ENCODE measurements around the gene ANGEL1. TPM values are rescaled to one million over a fixed set of nuclear protein-coding genes. Genes with fewer than 3 reads are reported as not detected.

ANGEL1 gene
- total and polyA plus RNA-seq, 2 experiments from 2014 or later = 11.0 to 15.3 TPM

- no peak for DNase-seq (ENCODE audit: low spot score)
- H3K4me1 ChIP-seq (ENCODE audit: insufficient read depth) = no peaks in the 10 kb centered on the region
- no peaks in the 10 kb centered on the region for H3K27me3 ChIP-seq
- H3K27ac ChIP-seq = no peak overlapping the region
- no peaks in the 10 kb centered on the region for H4K20me1 ChIP-seq (ENCODE audit: insufficient read depth, poor library complexity, severe bottlenecking)
- H3K4me2 ChIP-seq = no peak overlapping the region
- H3K9me2 ChIP-seq (replicated peaks; ENCODE audit: insufficient read depth) = no peaks in the 10 kb centered on the region
- H3K36me3 ChIP-seq (replicated peaks; ENCODE audit: insufficient read depth, low read depth) = no peaks in the 10 kb centered on the region
- H3K9me3 ChIP-seq (ENCODE audit: low read depth) = no peaks in the 10 kb centered on the region
- TF ChIP-seq EZH2 (IDR thresholded peaks at IDR 0.05; ENCODE audit: borderline replicate concordance) (no peak), EZH2phosphoT487 (IDR thresholded peaks at IDR 0.05; ENCODE audit: low read depth, severe bottlenecking, unreplicated experiment) (no peak)
- TF ChIP-seq, protein P1, sequence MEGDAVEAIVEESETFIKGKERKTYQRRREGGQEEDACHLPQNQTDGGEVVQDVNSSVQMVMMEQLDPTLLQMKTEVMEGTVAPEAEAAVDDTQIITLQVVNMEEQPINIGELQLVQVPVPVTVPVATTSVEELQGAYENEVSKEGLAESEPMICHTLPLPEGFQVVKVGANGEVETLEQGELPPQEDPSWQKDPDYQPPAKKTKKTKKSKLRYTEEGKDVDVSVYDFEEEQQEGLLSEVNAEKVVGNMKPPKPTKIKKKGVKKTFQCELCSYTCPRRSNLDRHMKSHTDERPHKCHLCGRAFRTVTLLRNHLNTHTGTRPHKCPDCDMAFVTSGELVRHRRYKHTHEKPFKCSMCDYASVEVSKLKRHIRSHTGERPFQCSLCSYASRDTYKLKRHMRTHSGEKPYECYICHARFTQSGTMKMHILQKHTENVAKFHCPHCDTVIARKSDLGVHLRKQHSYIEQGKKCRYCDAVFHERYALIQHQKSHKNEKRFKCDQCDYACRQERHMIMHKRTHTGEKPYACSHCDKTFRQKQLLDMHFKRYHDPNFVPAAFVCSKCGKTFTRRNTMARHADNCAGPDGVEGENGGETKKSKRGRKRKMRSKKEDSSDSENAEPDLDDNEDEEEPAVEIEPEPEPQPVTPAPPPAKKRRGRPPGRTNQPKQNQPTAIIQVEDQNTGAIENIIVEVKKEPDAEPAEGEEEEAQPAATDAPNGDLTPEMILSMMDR (IDR thresholded peaks at IDR 0.05; ENCODE audit: poor library complexity) = no peak
- no peak overlapping the region for H2AFZ ChIP-seq
- 87% methylated on average over 11 of the region's 11 CpGs for WGBS (ENCODE audit: low lambda C conversion rate, missing lambda C conversion rate)
- no peak overlapping the region for H3K4me3 ChIP-seq
- H3K79me2 ChIP-seq = no peaks in the 10 kb centered on the region
Measured at GRCh38 chr14:76780875-76781647, 31.6 kb downstream of the ANGEL1 start.

- H3K9me3 ChIP-seq (ENCODE audit: low read depth) = no peaks in the 10 kb centered on the region
- no peak overlapping the region for H3K4me2 ChIP-seq
- no peaks in the 10 kb centered on the region for H3K4me1 ChIP-seq (ENCODE audit: insufficient read depth)
- no peak overlapping the region for H3K4me3 ChIP-seq
- H2AFZ ChIP-seq = no peak overlapping the region
- no peak for TF ChIP-seq EZH2 (IDR thresholded peaks at IDR 0.05; ENCODE audit: borderline replicate concordance)
- TF ChIP-seq, protein P1 (IDR thresholded peaks at IDR 0.05; ENCODE audit: poor library complexity) = no peak
- TF ChIP-seq EZH2phosphoT487 (IDR thresholded peaks at IDR 0.05; ENCODE audit: low read depth, severe bottlenecking, unreplicated experiment) = no peak
- H3K36me3 ChIP-seq (replicated peaks; ENCODE audit: insufficient read depth, low read depth) = no peaks in the 10 kb centered on the region
- 64% methylated on average over 5 of the region's 5 CpGs for WGBS (ENCODE audit: low lambda C conversion rate, missing lambda C conversion rate)
- no peak for DNase-seq (ENCODE audit: low spot score)
- H3K27me3 ChIP-seq = no peaks in the 10 kb centered on the region
- H3K27ac ChIP-seq = no peak overlapping the region
- H4K20me1 ChIP-seq (ENCODE audit: insufficient read depth, poor library complexity, severe bottlenecking) = no peaks in the 10 kb centered on the region
- H3K9me2 ChIP-seq (replicated peaks; ENCODE audit: insufficient read depth) = no peaks in the 10 kb centered on the region
- no peaks in the 10 kb centered on the region for H3K79me2 ChIP-seq
Measured at GRCh38 chr14:76780360-76780759, 32.3 kb downstream of the ANGEL1 start.

GRCh38 chr14:76780058-76780345 lies 32.7 kb downstream of the ANGEL1 start:
- no peaks in the 10 kb centered on the region for H3K9me2 ChIP-seq (replicated peaks; ENCODE audit: insufficient read depth)
- no peak overlapping the region for H2AFZ ChIP-seq
- no peaks in the 10 kb centered on the region for H4K20me1 ChIP-seq (ENCODE audit: insufficient read depth, poor library complexity, severe bottlenecking)
- no peaks in the 10 kb centered on the region for H3K4me1 ChIP-seq (ENCODE audit: insufficient read depth)
- H3K4me3 ChIP-seq = no peak overlapping the region
- no peak for TF ChIP-seq EZH2phosphoT487 (IDR thresholded peaks at IDR 0.05; ENCODE audit: low read depth, severe bottlenecking, unreplicated experiment)
- TF ChIP-seq, protein P1 (IDR thresholded peaks at IDR 0.05; ENCODE audit: poor library complexity) = no peak
- no peak for TF ChIP-seq EZH2 (IDR thresholded peaks at IDR 0.05; ENCODE audit: borderline replicate concordance)
- 100% methylated on average over 2 of the region's 2 CpGs for WGBS (ENCODE audit: low lambda C conversion rate, missing lambda C conversion rate)
- no peaks in the 10 kb centered on the region for H3K36me3 ChIP-seq (replicated peaks; ENCODE audit: insufficient read depth, low read depth)
- H3K4me2 ChIP-seq = no peak overlapping the region
- H3K79me2 ChIP-seq = no peaks in the 10 kb centered on the region
- no peaks in the 10 kb centered on the region for H3K9me3 ChIP-seq (ENCODE audit: low read depth)
- no peaks in the 10 kb centered on the region for H3K27me3 ChIP-seq
- no peak for DNase-seq (ENCODE audit: low spot score)
- no peak overlapping the region for H3K27ac ChIP-seq
